ENCODE data around the gene DLGAP1.

DNA sequence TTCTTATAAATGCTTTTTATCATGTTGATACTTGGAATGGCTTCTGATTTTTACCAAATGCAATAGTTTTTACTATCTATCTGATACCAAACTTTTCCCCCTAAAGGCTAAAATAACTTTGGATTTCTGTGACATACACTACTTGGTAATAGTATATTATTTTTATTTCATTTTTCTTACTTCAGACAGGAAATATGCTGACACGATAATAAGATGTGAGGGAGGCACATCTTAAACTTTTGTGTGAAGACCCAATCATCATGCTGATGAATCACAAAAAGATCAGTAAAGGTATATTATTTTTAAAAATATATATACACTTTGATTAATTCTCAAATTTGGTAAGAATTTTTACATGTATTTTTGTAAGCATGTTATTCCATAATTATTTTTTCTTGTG, 882.3 kb downstream of the DLGAP1 start:
- TF ChIP-seq, protein P1, sequence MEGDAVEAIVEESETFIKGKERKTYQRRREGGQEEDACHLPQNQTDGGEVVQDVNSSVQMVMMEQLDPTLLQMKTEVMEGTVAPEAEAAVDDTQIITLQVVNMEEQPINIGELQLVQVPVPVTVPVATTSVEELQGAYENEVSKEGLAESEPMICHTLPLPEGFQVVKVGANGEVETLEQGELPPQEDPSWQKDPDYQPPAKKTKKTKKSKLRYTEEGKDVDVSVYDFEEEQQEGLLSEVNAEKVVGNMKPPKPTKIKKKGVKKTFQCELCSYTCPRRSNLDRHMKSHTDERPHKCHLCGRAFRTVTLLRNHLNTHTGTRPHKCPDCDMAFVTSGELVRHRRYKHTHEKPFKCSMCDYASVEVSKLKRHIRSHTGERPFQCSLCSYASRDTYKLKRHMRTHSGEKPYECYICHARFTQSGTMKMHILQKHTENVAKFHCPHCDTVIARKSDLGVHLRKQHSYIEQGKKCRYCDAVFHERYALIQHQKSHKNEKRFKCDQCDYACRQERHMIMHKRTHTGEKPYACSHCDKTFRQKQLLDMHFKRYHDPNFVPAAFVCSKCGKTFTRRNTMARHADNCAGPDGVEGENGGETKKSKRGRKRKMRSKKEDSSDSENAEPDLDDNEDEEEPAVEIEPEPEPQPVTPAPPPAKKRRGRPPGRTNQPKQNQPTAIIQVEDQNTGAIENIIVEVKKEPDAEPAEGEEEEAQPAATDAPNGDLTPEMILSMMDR (IDR thresholded peaks at IDR 0.05; ENCODE audit: low read length), result no peak
- no peak for TF ChIP-seq EZH2 (IDR thresholded peaks at IDR 0.05; ENCODE audit: borderline replicate concordance, low read length)

Measured in OCI-LY1 (cell line).